Esophagus squamous epithelium (tissue), 4 donors: ENCODE results near the gene PROX2.

Source experiments
- CTCF ChIP-seq, 6 experiments: fragments of 450-650 bp in 4 of 6; fragments of 200-600 bp in 2 of 6; sonication (generic) in 2 of 6; IDR thresholded peaks; one replicate each; pipeline ENCODE4 v1.5.1; 2016 to 2019; ENCODE audit warnings: antibody characterized with exemption in 6 of 6, mild to moderate bottlenecking in 4 of 6, moderate library complexity in 4 of 6
- POLR2A ChIP-seq, 4 donors: fragments of 450-650 bp; IDR thresholded peaks; one replicate each; pipeline ENCODE4 v1.6.1; 2017; ENCODE audit warnings: antibody characterized with exemption in 4 of 4, mild to moderate bottlenecking in 4 of 4, moderate library complexity in 3 of 4

GRCh38 chr14:74826574-74826973 is 49.4 kb downstream of the PROX2 start:
- TF ChIP-seq POLR2A (IDR thresholded peaks at IDR 0.05): no peak
- no peak for TF ChIP-seq CTCF (IDR thresholded peaks at IDR 0.05)
